HG03354 (cell line): Measurements from ENCODE around the gene SAE1.
"Not testable (repeated sequence)": the region's sequence is repeated elsewhere in the genome, so short reads cannot be mapped to it uniquely, and the experiment has no call there.

Experiments used
- ATAC-seq: cut with Tn5 transposase; IDR thresholded peaks from one replicate; pipeline ENCODE4 v1.9.1; 2021; ENCODE audit warnings: mild to moderate bottlenecking; ENCODE audit not compliant: unreplicated experiment, poor library complexity, severe bottlenecking

Gene SAE1

DNA sequence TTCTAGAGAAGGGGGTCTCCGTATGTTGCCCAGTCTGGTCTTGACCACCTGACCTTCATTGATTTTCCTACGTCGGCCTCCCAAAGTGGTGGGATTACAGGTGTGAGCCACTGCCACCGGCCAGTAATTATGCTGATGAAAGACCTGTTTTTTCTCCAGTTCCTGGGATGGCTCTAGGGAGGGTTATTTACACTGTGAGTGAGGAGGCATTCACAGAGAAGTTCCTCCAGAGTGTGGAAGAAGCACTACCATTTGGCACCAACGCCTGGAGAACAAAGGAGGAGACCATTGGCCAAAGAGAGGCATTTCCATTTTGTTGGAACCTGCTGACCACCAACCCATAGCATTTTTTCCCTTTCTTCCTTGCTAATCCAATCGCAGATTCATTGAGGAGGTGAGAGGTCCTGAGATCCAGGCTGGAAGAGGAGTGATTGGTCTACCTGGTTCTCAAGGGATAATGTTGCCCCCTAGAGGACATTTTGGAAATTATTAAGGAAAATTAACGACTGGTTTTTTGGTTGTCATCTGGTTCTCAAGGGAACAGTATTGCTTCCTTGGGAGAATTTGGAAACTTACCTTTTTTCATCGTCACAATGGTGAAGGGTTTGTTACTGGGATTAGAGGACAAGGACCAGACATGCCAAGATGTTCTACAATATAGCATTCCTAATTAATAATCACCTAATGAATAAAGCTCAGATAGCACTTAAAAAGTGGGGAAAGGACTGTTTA, 5.5 kb upstream of the SAE1 start:
- ATAC-seq = no peak

GRCh38 chr19:47125669-47125938, 5.0 kb upstream of the SAE1 start:
- no peak for ATAC-seq

GRCh38 chr19:47129579-47129978, 1.1 kb upstream of the SAE1 start:
- no peak for ATAC-seq

DNA sequence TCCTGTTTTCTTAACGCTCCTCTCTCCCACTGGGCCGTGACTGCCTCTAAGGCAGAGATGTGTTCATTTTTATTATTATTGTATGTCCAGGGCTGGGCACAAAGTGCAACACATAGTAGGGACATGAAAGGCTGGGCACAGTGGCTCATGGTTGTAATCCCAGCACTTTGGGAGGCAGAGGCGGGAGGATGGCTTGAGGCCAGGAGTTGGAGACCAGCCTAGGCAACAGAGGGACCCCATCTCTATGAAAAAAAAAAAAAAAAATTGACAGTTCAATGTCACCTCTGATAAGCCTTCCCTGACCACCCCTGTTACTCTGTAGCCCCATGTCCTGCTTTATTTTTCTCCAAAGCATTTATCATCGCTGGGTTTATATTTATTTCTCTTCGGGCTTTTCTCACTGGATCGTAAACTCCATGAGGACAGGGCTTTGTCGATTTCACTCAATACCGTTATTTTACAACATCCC, 481 bp upstream of the SAE1 start:
- no peak for ATAC-seq

- ATAC-seq = no peak
Observed at GRCh38 chr19:47132194-47132852, 1.7 kb downstream of the SAE1 start.

- no peak for ATAC-seq
Observed at GRCh38 chr19:47133021-47133471, 2.4 kb downstream of the SAE1 start.

DNA sequence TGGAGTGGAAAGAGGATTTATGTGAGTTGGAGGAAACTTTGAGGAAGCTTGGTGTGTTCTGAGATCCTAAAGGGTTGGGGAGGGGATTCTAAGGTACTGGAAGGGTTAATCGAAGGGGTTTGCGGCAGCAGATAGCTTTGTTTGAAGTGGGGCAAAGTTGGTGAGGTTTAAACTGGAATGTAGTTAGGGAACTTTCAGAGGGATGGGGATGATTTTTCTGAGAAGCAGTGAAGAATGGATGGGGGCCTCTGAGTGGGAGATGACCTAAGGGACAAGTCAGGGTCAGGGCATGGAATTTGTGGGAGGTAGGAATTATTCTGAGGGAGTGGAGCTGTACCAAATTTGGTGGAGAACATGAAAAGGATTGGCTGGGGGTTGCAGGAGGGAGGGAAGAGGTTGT, 3.9 kb downstream of the SAE1 start:
- no peak for ATAC-seq

DNA sequence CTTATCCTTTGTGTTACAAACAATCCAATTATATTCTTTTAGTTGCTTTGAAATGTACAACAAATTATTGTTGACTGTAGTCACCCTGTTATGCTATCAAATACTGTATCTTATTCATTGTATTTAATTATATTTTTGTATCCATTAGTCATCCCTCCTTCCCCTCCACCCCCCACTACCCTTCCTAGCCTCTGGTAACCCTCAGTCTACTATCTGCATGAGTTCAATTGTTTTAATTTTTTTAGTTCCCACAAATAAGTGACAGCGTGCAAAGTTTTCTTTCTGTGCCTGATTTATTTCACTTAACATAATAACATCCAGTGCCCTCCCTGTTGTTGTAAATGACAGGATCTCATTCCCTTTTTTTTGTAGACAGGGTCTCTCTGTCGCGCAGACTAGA, 4.5 kb downstream of the SAE1 start:
- no peak for ATAC-seq

DNA sequence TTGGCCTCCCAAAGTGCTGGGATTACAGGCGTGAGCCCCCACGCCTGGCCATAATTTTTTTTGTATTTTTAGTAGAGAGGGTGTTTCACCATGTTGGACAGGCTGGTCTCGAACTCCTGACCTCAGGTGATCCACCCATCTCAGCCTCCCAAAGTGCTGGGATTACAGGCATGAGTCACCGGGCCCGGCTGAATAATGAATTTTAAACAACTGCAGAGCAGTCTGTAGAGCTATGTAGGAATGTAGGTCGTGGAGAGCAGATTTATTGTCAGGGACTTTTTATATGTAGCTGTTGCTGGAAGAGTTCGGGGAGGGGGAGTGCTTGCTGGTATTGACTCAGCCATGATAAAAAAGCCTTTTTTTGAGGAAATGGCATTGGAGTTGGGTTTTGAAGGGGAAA, 10.6 kb downstream of the SAE1 start:
- ATAC-seq = not testable (repeated sequence)

DNA sequence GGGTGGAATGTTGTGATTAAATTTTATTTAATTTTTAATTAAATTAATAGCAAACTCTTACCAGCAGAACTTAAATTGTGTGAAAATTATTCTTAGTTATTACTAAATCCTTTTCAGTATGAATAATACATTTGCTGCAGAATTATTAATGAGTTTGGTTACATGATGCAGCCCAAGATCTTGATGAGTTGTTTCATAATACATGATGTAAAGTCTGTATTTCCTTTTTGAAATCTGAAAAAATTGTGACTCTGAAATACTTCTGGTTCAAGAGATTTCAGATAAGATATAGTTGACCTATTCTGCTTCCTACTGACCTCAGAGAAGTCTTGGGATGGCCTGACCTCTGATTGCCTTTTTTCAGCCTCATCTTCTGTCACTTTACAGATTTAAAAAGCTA, 11.1 kb downstream of the SAE1 start:
- ATAC-seq = no peak

GRCh38 chr19:47142779-47143178, 12.1 kb downstream of the SAE1 start:
- ATAC-seq = no peak

DNA sequence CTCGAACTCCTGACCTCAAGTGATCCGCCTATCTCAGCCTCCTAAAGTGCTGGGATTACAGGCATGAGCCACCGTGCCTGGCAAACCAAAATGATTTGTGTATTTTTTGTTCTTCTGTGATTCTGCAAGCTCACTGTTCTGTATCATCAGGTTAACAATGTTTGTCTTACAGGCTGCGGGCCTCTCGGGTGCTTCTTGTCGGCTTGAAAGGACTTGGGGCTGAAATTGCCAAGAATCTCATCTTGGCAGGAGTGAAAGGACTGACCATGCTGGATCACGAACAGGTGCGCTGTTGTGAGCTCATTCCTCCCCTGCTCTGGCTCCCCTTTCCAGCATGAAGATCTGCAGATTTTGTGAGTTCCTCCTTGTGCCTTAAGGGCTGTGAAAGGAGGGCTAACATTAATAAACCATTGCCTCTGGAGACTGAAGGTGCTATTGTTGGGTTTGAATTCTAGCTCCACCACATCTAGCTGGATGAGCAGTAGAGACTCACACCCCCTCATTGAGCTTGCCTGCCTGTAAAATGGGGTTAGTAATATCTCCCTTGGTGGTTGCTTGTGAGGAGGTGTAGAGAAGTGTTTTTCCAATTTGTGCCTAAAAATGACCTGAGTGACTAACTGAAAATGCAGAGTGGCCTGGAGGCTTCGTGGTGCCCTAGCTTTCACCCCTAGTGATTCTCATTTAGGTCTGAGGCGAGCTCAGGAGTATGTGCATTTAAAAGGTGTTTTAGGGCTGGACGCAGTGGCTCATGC, 12.9 kb downstream of the SAE1 start:
- ATAC-seq = no peak

GRCh38 chr19:47144630-47145029, 14.0 kb downstream of the SAE1 start:
- no peak for ATAC-seq

DNA sequence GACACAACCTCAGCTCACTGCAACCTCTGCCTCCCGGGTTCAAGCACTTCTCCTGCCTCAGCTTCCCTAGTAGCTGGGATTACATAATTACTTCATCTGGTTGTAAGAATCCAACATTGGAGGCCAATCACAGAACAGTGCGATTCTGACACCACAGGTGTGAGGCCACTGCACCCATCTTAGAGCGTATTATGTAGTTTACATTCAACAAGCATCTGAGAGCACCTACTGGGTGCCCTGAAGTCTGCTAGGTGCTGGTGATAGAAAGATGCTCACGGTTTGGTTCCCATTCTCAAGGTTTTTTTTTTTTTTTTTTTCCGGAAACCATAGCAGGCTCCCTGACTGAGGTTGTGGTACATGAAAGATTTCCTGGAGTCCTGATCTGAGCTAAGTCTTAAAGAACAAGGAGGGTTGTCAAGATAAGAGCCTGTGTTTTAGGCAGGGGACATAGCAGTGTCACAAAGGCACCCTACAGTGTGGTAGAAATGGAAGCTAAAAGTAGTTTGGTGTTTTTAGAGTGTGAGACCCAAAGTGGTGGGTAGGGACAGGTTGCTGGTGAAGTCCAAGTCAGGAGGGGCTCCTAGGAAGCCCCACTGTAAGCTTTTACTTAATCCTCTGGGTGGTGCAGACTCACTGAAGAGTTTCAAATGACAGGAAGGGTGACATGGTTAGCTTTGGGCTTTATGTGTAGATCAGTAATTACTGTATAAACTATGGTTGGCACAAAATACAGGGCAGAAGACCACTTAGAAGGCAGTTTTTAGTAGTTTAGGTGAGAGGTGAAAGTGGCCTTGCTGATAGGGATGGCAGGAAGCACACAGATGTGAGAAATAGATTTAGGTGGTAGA, 15.2 kb downstream of the SAE1 start:
- ATAC-seq = no peak

DNA sequence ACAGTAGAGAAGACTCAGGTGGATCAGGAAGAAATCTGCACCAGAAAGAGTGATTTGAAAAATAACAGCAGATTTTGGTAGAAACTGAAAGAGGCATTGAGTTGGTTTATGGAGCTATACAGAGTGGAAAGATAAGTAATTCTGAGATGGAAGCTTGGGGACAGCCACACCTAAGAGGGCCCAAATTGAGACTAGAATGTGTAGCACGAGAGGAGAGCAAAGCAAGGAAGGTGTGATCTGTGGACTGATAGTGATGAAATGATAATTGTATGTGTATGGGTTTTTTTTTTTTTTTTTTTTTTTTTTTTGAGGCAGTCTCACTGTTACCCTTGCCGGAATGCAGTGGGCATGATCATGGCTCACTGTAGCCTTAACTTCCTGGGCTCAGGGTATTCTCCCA, 16.3 kb downstream of the SAE1 start:
- ATAC-seq = no peak

GRCh38 chr19:47151627-47152026, 21.0 kb downstream of the SAE1 start:
- ATAC-seq = no peak

DNA sequence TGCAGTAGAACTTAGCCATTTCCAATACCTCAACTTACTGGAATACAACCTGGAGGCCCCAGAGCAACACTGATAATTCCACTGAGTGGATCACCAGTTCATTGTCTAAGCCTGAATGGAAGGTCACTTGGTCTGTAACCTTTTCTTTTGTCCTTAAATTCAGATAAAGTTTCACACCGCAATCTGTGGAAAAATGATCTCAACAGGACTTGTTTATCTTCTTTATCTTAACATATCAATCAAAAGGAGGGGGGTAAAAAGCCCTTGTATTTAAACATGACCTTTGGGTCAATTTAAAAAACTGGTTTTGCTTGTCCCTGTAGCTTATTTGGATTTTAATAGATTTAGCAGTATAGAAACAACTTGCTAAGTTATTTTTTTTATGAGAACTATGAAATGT, 21.6 kb downstream of the SAE1 start:
- no peak for ATAC-seq

- no peak for ATAC-seq
Observed at GRCh38 chr19:47152632-47153031, 22.0 kb downstream of the SAE1 start.

- ATAC-seq = no peak
Observed at GRCh38 chr19:47153266-47153665, 22.6 kb downstream of the SAE1 start.

GRCh38 chr19:47155148-47155547, 24.5 kb downstream of the SAE1 start:
- ATAC-seq = no peak
